Activated T-cell treated with anti-CD3 and anti-CD28 coated beads, Interleukin-2, amount 50 U/mL, for 4 hours (primary cell): Measurements from ENCODE around the gene TCF19. TPM values are rescaled to one million over a fixed set of nuclear protein-coding genes. Genes with fewer than 3 reads are reported as not detected.

Source experiments
- ATAC-seq, 2 donors: fragments of 200-7000 bp; cut with Tn5 transposase; one replicate each; pipeline ENCODE4 v1.10.0; 2021
- DNase-seq: peaks from one replicate; pipeline ENCODE4 v3.0.0-alpha.2; 2020
- H3K27me3 Mint-ChIP-seq: one replicate; pipeline ENCODE4 v1.8.0; 2021; ENCODE audit warnings: low read depth, mixed read lengths
- H3K36me3 Mint-ChIP-seq: one replicate; pipeline ENCODE4 v1.8.0; 2022; ENCODE audit warnings: mixed read lengths; ENCODE audit not compliant: insufficient read depth
- H3K4me1 Mint-ChIP-seq: one replicate; pipeline ENCODE4 v1.8.0; 2021; ENCODE audit warnings: low read depth, mixed read lengths
- H3K4me3 Mint-ChIP-seq: one replicate; pipeline ENCODE4 v1.8.0; 2021; ENCODE audit warnings: mild to moderate bottlenecking, moderate library complexity, mixed read lengths
- H3K9me3 Mint-ChIP-seq: one replicate; pipeline ENCODE4 v1.8.0; 2021; ENCODE audit warnings: mixed read lengths
- total RNA-seq, 3 donors: library from RNA; stranded (reverse); gene quantifications; one replicate each; pipeline ENCODE4 v1.2.1, GENCODE V29; 2021

The TCF19 gene, protein sequence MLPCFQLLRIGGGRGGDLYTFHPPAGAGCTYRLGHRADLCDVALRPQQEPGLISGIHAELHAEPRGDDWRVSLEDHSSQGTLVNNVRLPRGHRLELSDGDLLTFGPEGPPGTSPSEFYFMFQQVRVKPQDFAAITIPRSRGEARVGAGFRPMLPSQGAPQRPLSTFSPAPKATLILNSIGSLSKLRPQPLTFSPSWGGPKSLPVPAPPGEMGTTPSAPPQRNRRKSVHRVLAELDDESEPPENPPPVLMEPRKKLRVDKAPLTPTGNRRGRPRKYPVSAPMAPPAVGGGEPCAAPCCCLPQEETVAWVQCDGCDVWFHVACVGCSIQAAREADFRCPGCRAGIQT
- 10 to 100 TPM; 28.8 to 31.1 (median 30.8) TPM for total RNA-seq

GRCh38 chr6:31158140-31158862 lies at the start of gene TCF19:
Gene TCF19, plus strand, starts transcription at chr6:31158589. Its CDS starts 881 bp downstream, at chr6:31159470.
- peak within 1 kb of the TSS; percentile 93 for H3K4me3 Mint-ChIP-seq
- peaks cover 4% of the 10 kb centered on the region for H3K36me3 Mint-ChIP-seq
- peak; percentile 96 for ATAC-seq
- H3K9me3 Mint-ChIP-seq = no peaks in the 10 kb centered on the region
- peaks cover 21% of the 10 kb centered on the region for H3K4me1 Mint-ChIP-seq
- H3K27me3 Mint-ChIP-seq = no peaks in the 10 kb centered on the region
- peak; percentile 99 for DNase-seq

DNA sequence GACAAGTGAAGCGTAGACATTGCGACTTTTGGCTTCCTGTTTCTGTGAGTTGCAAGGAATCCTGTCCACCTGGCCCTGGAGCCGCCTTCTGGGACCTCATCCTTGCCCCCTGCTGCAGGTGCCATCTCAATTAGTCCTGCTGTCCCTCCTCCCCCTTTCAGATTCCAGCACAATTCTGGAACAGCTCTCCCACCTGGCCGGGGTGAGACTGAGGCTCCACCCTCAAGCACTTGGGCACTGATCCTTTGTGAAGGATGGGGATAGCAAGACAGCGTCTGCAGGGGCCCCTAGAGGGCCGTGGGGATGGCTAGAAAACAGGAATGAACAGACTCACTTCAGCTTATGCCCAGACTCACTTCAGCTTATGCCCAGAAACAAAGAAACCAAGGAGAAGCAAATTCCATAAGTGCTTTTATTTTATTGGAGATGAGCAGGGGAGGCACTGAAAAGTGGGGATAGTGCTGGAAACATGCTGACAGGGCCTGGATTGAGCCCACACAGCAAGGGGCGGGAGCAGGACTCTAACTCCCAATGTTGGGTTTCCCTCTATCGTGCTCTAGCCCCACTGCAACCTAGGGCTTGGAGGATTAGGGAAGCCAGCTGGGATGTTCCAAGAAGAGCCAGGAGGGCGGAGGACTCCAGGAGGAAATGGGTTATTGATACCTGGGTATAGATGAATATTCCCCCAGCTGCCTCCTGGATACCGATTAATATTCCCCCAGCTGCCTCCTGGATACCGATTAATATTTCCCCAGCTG lies 47.4 kb upstream of the TCF19 start:
- H3K9me3 Mint-ChIP-seq = no peaks in the 10 kb centered on the region
- H3K36me3 Mint-ChIP-seq = no peaks in the 10 kb centered on the region
- no peak for DNase-seq
- no peak overlapping the region for H3K4me3 Mint-ChIP-seq
- ATAC-seq = no peak
- H3K27me3 Mint-ChIP-seq = peaks cover 13% of the 10 kb centered on the region
- peaks cover 4% of the 10 kb centered on the region for H3K4me1 Mint-ChIP-seq

DNA sequence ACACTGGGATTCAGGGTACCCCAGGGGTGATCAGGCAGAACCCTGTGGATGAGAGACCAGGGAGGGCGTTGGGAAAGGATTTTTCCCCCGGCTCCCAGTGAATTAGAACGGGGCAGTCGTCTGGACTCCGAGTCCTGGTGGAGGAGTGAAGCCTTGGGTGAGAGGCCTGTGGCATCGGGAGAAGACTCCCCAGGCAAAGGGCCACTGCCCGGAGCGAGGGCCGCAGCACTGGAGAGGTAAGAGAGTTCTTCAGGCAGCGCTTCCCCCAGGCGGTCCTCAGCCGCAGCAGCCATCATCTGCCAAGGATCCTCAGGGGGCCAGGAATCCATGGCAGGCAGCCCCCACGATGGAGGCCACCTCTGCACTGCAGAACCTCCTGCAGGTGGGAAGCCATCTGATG lies 46.7 kb upstream of the TCF19 start:
- DNase-seq (no peak), ATAC-seq (no peak)
- Mint-ChIP-seq H3K4me3 (no peak overlapping the region), H3K9me3 (no peaks in the 10 kb centered on the region), H3K27me3 (peaks cover 15% of the 10 kb centered on the region), H3K36me3 (no peaks in the 10 kb centered on the region), H3K4me1 (peaks cover 4% of the 10 kb centered on the region)

- Mint-ChIP-seq H3K36me3 (no peaks in the 10 kb centered on the region), H3K4me1 (peaks cover 4% of the 10 kb centered on the region), H3K27me3 (peaks cover 15% of the 10 kb centered on the region), H3K4me3 (no peak within 1 kb of the TSS), H3K9me3 (no peaks in the 10 kb centered on the region)
- no peak for ATAC-seq
- DNase-seq = no peak
Observed at GRCh38 chr6:31112478-31112877, 45.9 kb upstream of the TCF19 start, which contains the start of gene C6orf15. Gene C6orf15, minus strand, starts transcription at chr6:31112575. Its CDS starts 20 bp downstream, at chr6:31112555.

GRCh38 chr6:31113861-31114540 lies 44.4 kb upstream of the TCF19 start:
- Mint-ChIP-seq H3K9me3 (no peaks in the 10 kb centered on the region), H3K4me3 (no peak overlapping the region), H3K36me3 (no peaks in the 10 kb centered on the region), H3K4me1 (peaks cover 4% of the 10 kb centered on the region), H3K27me3 (peaks cover 20% of the 10 kb centered on the region)
- ATAC-seq (no peak), DNase-seq (no peak)

DNA sequence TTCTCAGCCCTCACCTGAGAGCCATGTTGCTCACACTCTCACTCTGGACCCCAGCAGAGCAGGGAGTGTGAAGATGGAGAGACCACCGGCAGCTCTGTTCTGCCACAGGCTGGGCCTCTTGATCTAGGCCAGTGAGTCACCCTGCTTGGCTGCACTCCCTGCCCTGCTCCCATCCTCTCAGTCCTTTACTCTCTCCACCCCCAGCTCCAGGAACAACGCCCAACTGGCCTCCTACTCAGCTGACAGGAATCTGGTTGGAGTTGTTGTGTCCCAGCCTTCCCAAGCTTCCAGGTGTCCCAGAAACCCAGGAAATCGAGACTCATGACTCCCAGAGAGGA lies 43.9 kb upstream of the TCF19 start, which contains the start of gene PSORS1C1:
Gene PSORS1C1, plus strand, starts transcription at position 260 of the 338 bp plus-strand sequence. CDS start 14,833 bp downstream, outside the sequence.
- Mint-ChIP-seq H3K9me3 (no peaks in the 10 kb centered on the region), H3K4me1 (peaks cover 4% of the 10 kb centered on the region), H3K4me3 (no peak within 1 kb of the TSS), H3K27me3 (peaks cover 20% of the 10 kb centered on the region), H3K36me3 (no peaks in the 10 kb centered on the region)
- DNase-seq (no peak), ATAC-seq (no peak)

- Mint-ChIP-seq H3K9me3 (no peaks in the 10 kb centered on the region), H3K36me3 (no peaks in the 10 kb centered on the region), H3K4me3 (no peak overlapping the region), H3K4me1 (peaks cover 4% of the 10 kb centered on the region), H3K27me3 (peaks cover 14% of the 10 kb centered on the region)
- DNase-seq = no peak
- ATAC-seq = no peak
Observed at GRCh38 chr6:31114970-31115849, 43.2 kb upstream of the TCF19 start.

- DNase-seq = no peak
- H3K4me1 Mint-ChIP-seq = peaks cover 4% of the 10 kb centered on the region
- H3K27me3 Mint-ChIP-seq = peaks cover 12% of the 10 kb centered on the region
- H3K9me3 Mint-ChIP-seq = no peaks in the 10 kb centered on the region
- ATAC-seq = no peak
- no peak overlapping the region for H3K4me3 Mint-ChIP-seq
- H3K36me3 Mint-ChIP-seq = no peaks in the 10 kb centered on the region
Observed at GRCh38 chr6:31115941-31116560, 42.3 kb upstream of the TCF19 start.

DNA sequence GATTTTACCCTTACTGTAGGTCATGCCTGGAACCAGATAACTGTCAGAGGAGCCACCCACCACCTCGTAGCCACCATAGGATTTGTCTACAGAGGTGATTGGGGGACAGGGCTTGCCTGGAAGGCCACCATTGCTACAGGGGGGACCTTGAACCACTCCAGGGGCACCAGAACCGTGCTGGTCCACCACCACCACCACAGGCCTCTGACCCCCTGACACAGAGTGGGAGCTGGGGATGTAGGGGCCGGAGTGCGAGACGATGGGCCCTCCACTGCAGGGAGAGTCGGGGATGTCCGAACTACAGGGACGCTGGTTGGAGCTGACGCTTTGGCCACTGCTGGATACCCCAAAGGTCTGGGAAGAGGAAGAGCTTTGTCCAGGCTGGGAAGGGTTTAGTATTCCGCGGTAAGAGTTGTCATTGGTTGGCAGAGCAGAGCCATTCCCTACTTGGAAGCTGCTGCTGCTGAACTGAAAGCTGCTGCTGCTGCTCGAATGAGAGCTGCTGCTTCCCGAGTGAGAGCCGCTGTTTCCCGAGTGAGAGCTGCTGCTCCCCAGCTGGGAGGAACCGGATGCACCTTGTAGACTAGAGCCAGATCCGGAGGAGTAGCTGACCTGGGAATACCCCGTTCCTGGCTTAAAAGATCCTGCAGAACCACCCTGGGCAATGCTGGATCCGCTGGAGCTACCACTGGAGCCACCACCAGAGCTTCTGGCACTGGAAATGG lies 41.6 kb upstream of the TCF19 start:
- Mint-ChIP-seq H3K4me3 (no peak overlapping the region), H3K4me1 (peaks cover 4% of the 10 kb centered on the region), H3K36me3 (no peaks in the 10 kb centered on the region), H3K27me3 (peaks cover 11% of the 10 kb centered on the region), H3K9me3 (no peaks in the 10 kb centered on the region)
- ATAC-seq (no peak), DNase-seq (no peak)

DNA sequence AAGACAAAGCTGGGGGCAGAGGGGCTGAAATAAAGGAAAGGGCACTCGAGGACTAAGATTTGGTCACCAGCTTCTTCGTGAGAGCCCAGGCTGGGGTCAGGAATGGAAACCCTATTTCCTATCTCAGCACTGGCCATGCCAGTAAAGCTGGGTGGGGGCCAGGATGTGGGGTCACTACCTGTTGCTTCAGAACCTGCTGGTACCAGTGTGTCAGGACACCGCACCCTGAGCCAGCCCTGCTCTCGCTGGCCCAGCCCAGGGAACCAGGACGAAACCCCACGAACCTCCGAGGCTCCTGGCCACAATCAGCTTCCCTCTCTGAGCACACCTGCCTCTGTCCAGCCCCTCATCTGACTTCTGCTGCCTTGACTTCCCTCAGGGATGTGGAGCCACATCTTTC lies 40.2 kb upstream of the TCF19 start:
- Mint-ChIP-seq H3K27me3 (peaks cover 11% of the 10 kb centered on the region), H3K36me3 (no peaks in the 10 kb centered on the region), H3K4me1 (peaks cover 4% of the 10 kb centered on the region), H3K4me3 (no peak overlapping the region), H3K9me3 (no peaks in the 10 kb centered on the region)
- ATAC-seq = no peak
- DNase-seq = no peak

GRCh38 chr6:31120151-31120915 lies 38.1 kb upstream of the TCF19 start, which contains the start of gene CDSN:
Gene CDSN, minus strand, starts transcription at chr6:31120446. Its CDS starts 27 bp downstream, at chr6:31120419.
- no peak for DNase-seq
- Mint-ChIP-seq H3K4me1 (peaks cover under 1% of the 10 kb centered on the region), H3K9me3 (no peaks in the 10 kb centered on the region), H3K27me3 (peaks cover 9% of the 10 kb centered on the region), H3K4me3 (no peak within 1 kb of the TSS), H3K36me3 (no peaks in the 10 kb centered on the region)
- ATAC-seq = no peak
